Measurements from ENCODE around the gene GSE1. TPM values are rescaled to one million over a fixed set of nuclear protein-coding genes. Genes with fewer than 3 reads are reported as not detected.

GSE1 gene
- total and polyA plus RNA-seq, 2 of the 13 experiments (the other 11 are each of a cell fraction or from before 2014, with no cell fraction given), result 16.1 to 31.2 TPM

DNA sequence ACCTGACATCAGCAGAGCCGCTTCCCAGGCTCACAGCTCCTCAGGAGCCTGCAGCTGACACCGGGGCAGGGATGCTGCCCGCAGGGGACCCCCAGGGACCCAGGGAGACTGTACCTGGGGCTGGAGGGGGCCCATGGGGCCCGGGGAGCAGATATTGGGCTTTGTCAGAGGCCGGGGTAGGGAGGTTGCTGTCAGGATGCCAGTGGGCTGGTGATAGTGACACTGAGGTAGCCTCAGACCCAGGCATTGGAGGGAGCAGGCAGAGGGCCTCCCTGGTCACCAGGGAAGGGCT lies 15.1 kb downstream of the GSE1 start (continued):
- no peak for TF ChIP-seq MAFF (IDR thresholded peaks at IDR 0.05; ENCODE audit: low read depth, low read length)
- TF ChIP-seq MIXL1 (CRISPR knock-in tag; IDR thresholded peaks at IDR 0.05), result no peak

DNA sequence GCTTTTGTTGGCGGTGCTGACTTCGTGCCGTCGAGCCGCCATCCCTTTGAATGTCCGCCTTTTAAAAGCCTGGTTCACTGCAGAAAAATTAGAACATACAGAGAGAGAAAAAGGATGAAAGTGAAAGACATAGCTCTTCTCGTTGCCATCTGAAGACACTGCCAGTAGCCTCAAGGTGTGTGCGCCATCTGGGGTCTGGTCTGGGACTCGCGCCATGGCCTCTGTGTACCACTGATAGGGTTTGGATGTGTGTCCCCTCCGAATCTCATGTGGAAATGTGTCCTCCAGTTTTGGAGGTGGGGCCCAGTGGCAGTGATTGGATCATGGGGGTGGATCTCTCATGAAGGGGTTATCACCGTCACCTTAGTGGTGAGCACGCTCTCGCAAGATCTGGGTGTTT lies 15.5 kb downstream of the GSE1 start:
- Histone ChIP-seq H3K27me3 (ENCODE audit: control insufficient read depth in 1 of 2, insufficient read depth in 2 of 2, low read length in 2 of 2) (no peaks in the 10 kb centered on the region), H4K20me1 (ENCODE audit: insufficient read depth, low read length) (peaks cover 97% of the 10 kb centered on the region; the same call in 1 of the 2 replicates), H3K9ac (ENCODE audit: insufficient read depth, low read depth, low read length) (no peak overlapping the region), H3K27ac (ENCODE audit: extremely low read length, insufficient read depth, low read length) (no peak overlapping the region), H3K79me2 (ENCODE audit: insufficient read depth, low read length) (peaks cover 94% of the 10 kb centered on the region), H3K4me2 (ENCODE audit: low read depth, low read length) (no peak overlapping the region), H2AFZ (ENCODE audit: low read length) (no peak overlapping the region), H3K4me3 (replicated peaks in 1 of 3; ENCODE audit: insufficient read depth in 1 of 3, low read depth in 2 of 3, low read length in 3 of 3) (no peak overlapping the region), H3K36me3 (replicated peaks in 1 of 2; ENCODE audit: control insufficient read depth in 1 of 2, insufficient read depth in 2 of 2, low read length in 2 of 2) (peaks cover 19 to 37% of the 10 kb centered on the region in 2 experiments; a peak in 4 of 5 replicates), H3K9me3 (ENCODE audit: low read length) (peaks cover 12% of the 10 kb centered on the region), H3K4me1 (ENCODE audit: insufficient read depth, low read length) (peaks cover 9% of the 10 kb centered on the region; the same call in 1 of the 2 replicates)
- ChIA-PET POLR2A (no interaction called here), CTCF (ENCODE audit: low intra/inter-chr PET ratio, low total read pairs) (no interaction called here)
- intact Hi-C loops (cut with micrococcal nuclease; ENCODE audit: unreplicated experiment) (no loop called here), in situ Hi-C loops (cut with HindIII; ENCODE audit: extremely low pct_ligation_motif_present, low pct_unique_long_range_greater_than_20kb) (no loop called here)
- DNase-seq (ENCODE audit: low spot score) (no peak), FAIRE-seq (no peak), ATAC-seq (no peak)
- WGBS (ENCODE audit: low lambda C conversion rate), result 97% methylated on average over 14 of the region's 14 CpGs
- TF ChIP-seq, protein P1, sequence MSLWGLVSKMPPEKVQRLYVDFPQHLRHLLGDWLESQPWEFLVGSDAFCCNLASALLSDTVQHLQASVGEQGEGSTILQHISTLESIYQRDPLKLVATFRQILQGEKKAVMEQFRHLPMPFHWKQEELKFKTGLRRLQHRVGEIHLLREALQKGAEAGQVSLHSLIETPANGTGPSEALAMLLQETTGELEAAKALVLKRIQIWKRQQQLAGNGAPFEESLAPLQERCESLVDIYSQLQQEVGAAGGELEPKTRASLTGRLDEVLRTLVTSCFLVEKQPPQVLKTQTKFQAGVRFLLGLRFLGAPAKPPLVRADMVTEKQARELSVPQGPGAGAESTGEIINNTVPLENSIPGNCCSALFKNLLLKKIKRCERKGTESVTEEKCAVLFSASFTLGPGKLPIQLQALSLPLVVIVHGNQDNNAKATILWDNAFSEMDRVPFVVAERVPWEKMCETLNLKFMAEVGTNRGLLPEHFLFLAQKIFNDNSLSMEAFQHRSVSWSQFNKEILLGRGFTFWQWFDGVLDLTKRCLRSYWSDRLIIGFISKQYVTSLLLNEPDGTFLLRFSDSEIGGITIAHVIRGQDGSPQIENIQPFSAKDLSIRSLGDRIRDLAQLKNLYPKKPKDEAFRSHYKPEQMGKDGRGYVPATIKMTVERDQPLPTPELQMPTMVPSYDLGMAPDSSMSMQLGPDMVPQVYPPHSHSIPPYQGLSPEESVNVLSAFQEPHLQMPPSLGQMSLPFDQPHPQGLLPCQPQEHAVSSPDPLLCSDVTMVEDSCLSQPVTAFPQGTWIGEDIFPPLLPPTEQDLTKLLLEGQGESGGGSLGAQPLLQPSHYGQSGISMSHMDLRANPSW (CRISPR knock-in tag; IDR thresholded peaks at IDR 0.05; ENCODE audit: borderline replicate concordance), result no peak
- TF ChIP-seq, protein P2, sequence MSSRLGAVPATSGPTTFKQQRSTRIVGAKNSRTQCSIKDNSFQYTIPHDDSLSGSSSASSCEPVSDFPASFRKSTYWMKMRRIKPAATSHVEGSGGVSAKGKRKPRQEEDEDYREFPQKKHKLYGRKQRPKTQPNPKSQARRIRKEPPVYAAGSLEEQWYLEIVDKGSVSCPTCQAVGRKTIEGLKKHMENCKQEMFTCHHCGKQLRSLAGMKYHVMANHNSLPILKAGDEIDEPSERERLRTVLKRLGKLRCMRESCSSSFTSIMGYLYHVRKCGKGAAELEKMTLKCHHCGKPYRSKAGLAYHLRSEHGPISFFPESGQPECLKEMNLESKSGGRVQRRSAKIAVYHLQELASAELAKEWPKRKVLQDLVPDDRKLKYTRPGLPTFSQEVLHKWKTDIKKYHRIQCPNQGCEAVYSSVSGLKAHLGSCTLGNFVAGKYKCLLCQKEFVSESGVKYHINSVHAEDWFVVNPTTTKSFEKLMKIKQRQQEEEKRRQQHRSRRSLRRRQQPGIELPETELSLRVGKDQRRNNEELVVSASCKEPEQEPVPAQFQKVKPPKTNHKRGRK (CRISPR knock-in tag; IDR thresholded peaks at IDR 0.05), result no peak
- 0 out of 2 replicates have a peak, but pooled peaks have one; percentile 11 for TF ChIP-seq AKAP8 (CRISPR knock-in tag; IDR thresholded peaks at IDR 0.05)
- TF ChIP-seq TEAD3 (CRISPR knock-in tag; optimal IDR thresholded peaks at IDR 0.05; ENCODE audit: borderline replicate concordance), result peak; percentile 7
- BruUV-seq (replicated peaks), result no TSS peak
